VCaP (cell line): ENCODE data around the gene HNF4A.
"Not testable (repeated sequence)": the region's sequence is repeated elsewhere in the genome, so short reads cannot be mapped to it uniquely, and the experiment has no call there.

ENCODE experiments used
- H3K27ac ChIP-seq: fragments of 450-650 bp; 2 replicates; pipeline ENCODE4 v1.5.1; 2017
- TF ChIP-seq, protein P1 (sequence below): fragments of 450-650 bp; conservative IDR thresholded peaks from 2 replicates; pipeline ENCODE4 v1.5.1; 2017; ENCODE audit warnings: mild to moderate bottlenecking, moderate library complexity

The HNF4A gene

DNA sequence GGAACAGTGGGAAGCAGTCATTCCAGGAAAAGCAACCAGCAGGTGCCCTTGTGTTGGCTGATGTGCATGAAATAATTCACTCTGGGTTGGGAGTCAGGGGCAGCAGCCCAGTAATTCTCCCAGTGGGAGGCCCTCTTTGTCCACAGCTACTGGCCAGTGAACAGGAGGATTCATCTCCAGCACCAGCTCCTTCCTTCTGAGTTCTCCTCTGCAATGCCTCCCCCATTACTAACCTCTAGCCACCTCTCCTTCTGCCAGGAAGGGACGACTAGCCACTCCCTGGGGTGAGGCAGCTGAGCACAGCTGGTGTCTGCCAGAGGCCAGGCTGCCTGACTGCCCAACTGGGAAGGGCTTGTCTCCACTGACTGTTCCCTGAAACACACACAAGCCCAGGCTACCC is 31.2 kb upstream of the HNF4A start:
- H3K27ac ChIP-seq: no peak overlapping the region
- TF ChIP-seq, protein P1, sequence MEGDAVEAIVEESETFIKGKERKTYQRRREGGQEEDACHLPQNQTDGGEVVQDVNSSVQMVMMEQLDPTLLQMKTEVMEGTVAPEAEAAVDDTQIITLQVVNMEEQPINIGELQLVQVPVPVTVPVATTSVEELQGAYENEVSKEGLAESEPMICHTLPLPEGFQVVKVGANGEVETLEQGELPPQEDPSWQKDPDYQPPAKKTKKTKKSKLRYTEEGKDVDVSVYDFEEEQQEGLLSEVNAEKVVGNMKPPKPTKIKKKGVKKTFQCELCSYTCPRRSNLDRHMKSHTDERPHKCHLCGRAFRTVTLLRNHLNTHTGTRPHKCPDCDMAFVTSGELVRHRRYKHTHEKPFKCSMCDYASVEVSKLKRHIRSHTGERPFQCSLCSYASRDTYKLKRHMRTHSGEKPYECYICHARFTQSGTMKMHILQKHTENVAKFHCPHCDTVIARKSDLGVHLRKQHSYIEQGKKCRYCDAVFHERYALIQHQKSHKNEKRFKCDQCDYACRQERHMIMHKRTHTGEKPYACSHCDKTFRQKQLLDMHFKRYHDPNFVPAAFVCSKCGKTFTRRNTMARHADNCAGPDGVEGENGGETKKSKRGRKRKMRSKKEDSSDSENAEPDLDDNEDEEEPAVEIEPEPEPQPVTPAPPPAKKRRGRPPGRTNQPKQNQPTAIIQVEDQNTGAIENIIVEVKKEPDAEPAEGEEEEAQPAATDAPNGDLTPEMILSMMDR: no peak

DNA sequence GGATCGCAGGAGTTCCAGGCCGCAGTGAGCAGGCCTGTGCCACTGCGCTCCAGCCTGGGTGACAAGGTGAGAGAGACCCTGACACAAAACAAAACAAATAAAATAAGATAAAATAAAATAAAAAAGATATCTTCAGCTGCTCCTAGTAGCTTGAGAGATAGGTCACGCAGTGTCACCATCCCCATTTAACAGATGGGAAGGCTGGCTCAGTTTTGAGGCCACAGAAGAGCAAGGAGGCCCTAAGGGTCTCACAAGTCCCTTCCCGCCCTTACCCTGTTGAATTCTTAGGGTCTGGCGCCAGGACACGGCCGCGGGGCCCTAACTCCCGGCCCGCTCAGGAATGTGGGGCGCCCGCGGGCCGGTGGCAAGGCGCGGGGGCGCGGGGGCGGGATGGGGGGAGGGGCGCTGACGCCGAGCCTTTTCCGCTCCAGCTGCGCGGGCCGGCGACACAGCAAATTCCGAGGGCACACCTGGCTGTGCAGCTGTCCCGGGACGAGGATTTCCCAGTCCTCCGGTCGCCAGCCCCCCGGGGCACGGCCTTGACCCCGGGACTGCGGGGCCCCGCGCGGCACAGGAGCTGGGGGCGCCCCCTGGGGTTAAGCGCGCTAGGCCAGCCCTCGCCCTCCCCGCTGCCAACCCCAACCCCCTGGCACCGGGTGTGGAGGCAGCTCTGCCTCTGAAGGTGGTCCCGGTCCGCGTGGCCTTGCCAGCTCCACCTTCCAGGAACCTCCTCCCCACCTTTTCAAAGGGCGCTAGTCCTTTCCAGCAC is 28.9 kb upstream of the HNF4A start:
- TF ChIP-seq, protein P1: no peak
- no peak overlapping the region for H3K27ac ChIP-seq

DNA sequence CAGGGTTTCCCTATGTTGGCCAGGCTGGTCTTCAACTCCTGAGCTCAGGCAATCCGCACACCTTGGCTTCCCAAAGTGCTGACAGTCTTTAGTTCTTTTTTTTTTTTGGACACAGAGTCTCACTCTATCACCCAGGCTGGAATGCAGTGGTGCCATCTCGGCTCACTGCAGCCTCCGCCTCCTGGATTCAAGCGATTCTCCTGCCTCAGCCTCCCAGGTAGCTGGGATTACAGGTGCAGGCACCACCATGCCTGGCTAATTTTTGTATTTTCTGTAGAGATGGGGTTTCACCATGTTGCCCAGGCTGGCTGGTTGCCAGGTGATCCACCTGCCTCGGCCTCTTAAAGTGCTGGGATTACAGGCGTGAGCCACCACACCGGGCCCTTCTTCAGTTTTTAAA is 27.8 kb upstream of the HNF4A start:
- H3K27ac ChIP-seq: not testable (repeated sequence)

DNA sequence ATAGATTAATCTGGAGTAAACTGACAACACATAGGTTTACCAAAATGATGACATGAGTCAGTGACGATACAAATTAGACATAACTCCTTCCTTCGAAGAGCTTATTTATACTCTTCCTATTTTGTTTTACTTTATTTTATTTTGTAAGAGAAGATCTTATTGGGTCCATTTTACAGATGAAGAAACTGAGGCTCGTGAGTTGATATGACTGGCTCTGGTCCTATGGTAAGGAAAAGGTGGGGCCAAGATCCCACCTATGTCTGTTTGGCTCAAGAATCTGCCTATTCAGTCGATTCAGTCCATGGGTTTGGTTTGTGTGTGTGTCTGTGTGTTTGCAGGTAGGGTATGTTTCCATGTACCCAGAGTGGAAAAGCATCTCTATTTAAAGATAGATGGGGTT is 27.1 kb upstream of the HNF4A start:
- TF ChIP-seq, protein P1: no peak
- no peak overlapping the region for H3K27ac ChIP-seq

DNA sequence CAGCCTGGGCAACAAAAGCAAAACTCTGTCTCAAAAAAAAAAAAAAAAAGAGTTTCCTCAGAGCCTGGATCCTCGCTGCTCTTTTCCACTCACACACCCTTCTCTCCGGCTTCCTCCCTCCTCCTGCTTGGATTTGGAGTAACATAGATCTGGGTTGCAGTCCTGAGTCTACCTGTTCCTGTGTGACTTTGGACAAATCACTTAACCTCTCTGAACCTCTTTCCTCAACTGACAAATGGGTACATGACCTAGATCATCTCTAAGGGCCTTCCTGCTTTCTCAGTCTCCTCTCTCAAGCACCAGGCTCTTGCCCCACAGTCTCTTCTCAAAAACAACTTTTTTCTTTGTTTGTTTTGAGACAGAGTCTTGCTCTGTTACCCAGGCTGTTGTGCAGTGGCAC is 24.3 kb upstream of the HNF4A start:
- no peak overlapping the region for H3K27ac ChIP-seq
- TF ChIP-seq, protein P1: no peak

DNA sequence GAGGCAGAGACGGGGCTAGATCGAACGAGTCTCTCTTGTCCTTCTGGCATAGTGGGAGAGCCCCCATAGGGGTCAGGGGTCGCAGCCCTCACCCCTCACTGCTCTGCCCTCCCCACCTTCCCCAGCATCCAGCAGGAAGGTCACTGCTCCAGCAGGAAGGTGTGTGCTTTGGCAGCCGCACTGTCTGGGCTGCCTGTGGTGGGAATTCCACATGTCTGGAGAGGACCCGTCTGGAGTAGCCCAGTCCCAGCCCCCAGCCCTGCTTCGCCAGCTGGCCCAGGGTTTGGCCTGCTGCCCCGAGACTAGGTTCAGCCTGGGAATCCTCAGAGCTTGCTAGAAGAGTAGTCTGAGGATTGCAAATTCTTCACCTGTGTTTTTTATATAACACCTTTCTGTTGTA is 21.2 kb upstream of the HNF4A start:
- TF ChIP-seq, protein P1: no peak
- H3K27ac ChIP-seq: no peak overlapping the region

DNA sequence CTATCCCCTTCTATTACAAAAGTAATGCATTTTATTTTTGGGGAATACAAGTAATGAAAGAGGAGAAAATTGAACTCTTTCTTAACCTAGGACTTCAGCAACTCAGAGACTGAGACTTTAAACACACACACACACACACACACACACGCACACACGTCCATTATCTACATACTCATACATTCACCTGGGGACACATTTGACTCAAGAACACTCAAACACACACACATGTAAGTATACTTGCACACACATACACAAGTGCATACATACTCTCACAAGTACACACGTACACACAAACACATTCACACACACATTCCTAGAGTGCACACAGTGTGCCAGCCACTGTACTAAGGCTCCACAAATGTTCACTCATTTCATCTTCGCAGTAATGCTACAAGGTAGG is 20.8 kb upstream of the HNF4A start:
- H3K27ac ChIP-seq: no peak overlapping the region

DNA sequence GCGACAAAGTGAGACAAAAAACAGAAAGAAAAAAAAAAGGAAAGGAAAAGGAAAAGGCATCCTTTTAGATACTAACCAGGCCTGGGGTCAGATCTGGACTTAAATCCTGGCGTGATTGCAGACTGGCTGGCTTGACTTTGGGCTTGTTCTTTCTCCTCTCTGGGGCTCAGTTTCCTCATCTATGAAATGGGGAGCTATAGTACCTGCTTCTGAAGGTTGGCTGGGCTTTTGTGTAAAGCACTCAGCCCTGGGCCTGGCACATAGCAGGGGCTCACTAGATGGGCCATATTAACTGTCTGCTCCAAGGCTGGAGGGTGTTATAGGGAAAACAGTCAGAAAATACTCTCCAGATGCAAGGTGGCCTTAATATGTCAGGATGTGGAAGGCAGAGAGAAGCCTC is 19.8 kb upstream of the HNF4A start:
- TF ChIP-seq, protein P1: no peak
- no peak overlapping the region for H3K27ac ChIP-seq

More for the DNA sequence above, 20.8 kb upstream of the HNF4A start:
- TF ChIP-seq, protein P1: no peak
